ENCODE results near the gene RO60. TPM values are rescaled to one million over a fixed set of nuclear protein-coding genes. Genes with fewer than 3 reads are reported as not detected.
"Not testable (repeated sequence)": the region's sequence is repeated elsewhere in the genome, so short reads cannot be mapped to it uniquely, and the experiment has no call there.

Gene RO60
- total RNA-seq, 2 experiments from 2014 or later: 42.8 to 48.0 TPM

GRCh38 chr1:193033610-193034009 lies 25.8 kb upstream of the RO60 start:
- Mint-ChIP-seq H3K4me1 (ENCODE audit: low read depth) (peaks cover 26% of the 10 kb centered on the region), H3K4me3 (no peak overlapping the region), H3K9me3 (no peaks in the 10 kb centered on the region), H3K36me3 (ENCODE audit: low read depth) (peaks cover 32% of the 10 kb centered on the region), H3K27ac (no peak overlapping the region), H3K27me3 (ENCODE audit: low read depth) (no peaks in the 10 kb centered on the region)
- intact Hi-C loops (cut with micrococcal nuclease): loop anchor here (5.0 kb wide), 1 partner anchor 561 kb away; no protein-coding TSS in a partner anchor
- no peak for DNase-seq
- CTCF ChIA-PET: no interaction called here

DNA sequence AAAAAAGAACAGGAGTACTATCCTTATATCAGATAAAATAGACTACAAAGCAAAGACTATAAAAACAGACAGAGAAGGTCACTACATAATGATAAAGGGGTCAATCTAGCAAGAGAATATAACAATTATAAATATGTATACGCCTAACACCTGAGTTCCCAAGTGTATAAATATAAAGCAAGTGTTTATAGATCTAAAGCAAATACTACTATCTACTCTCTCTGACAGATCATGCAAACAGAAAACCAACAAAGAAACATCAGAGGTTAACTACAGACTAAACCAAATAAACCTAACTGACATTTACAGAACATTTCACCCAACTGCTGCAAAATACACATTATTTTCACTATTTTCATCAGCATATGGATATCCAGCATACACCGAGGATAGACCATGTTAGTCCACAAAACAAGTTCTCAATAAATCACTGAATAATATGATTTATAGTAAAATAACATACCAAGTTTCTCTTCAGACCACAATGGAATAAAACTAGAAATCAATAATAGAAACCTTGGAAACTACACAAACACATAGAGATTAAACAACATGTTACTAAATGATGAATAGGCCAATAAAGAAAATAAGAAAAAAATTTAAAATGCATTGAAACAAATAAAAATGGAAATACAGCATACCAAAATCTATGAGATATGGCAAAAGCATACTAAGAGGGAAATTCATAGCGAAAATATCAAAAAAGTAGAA lies 22.9 kb upstream of the RO60 start:
- no peak overlapping the region for H3K27ac Mint-ChIP-seq
- no peak for DNase-seq
- CTCF ChIA-PET: no interaction called here
- H3K4me1 Mint-ChIP-seq (ENCODE audit: low read depth): peaks cover 28% of the 10 kb centered on the region
- H3K9me3 Mint-ChIP-seq: no peaks in the 10 kb centered on the region
- no peak overlapping the region for H3K4me3 Mint-ChIP-seq
- intact Hi-C loops (cut with micrococcal nuclease): no loop called here
- no peaks in the 10 kb centered on the region for H3K27me3 Mint-ChIP-seq (ENCODE audit: low read depth)
- H3K36me3 Mint-ChIP-seq (ENCODE audit: low read depth): peaks cover 32% of the 10 kb centered on the region

DNA sequence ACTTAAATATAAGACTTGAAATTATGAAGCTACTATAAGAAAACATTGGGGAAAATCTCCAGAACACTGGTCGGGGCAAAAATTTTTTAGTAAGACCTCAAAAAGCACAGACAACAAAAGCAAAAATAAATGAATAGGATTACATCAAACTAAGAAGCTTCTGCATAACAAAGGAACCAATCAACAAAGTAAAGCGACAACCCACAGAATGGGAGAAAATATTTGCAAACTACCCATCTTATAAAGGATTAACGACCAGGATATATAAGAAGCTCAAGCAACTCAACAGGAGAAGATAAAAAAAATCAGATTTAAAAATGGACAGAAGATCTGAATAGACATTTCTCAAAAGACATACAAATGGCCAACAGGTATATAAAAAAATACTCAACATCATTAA lies 19.4 kb upstream of the RO60 start:
- Mint-ChIP-seq H3K4me1 (ENCODE audit: low read depth) (peaks cover 26% of the 10 kb centered on the region), H3K27ac (no peak overlapping the region), H3K36me3 (ENCODE audit: low read depth) (peaks cover 31% of the 10 kb centered on the region), H3K27me3 (ENCODE audit: low read depth) (no peaks in the 10 kb centered on the region), H3K9me3 (no peaks in the 10 kb centered on the region), H3K4me3 (no peak overlapping the region)
- intact Hi-C loops (cut with micrococcal nuclease): no loop called here
- CTCF ChIA-PET: no interaction called here
- DNase-seq: no peak

GRCh38 chr1:193042766-193043691 lies 16.4 kb upstream of the RO60 start:
- intact Hi-C loops (cut with micrococcal nuclease): no loop called here
- Mint-ChIP-seq H3K36me3 (ENCODE audit: low read depth) (peaks cover 30% of the 10 kb centered on the region), H3K9me3 (no peaks in the 10 kb centered on the region), H3K4me3 (no peak overlapping the region), H3K27me3 (ENCODE audit: low read depth) (no peaks in the 10 kb centered on the region), H3K4me1 (ENCODE audit: low read depth) (peaks cover 5% of the 10 kb centered on the region), H3K27ac (no peak overlapping the region)
- DNase-seq: no peak
- CTCF ChIA-PET: interaction anchor here (0.7 kb wide), 2 partner anchors 99 to 113 kb away, joined by 3 to 4 read pairs; no protein-coding TSS in a partner anchor

GRCh38 chr1:193048913-193049312 lies 10.5 kb upstream of the RO60 start:
- DNase-seq; H3K27me3 Mint-ChIP-seq (ENCODE audit: low read depth): not testable (repeated sequence)
- H3K36me3 Mint-ChIP-seq (ENCODE audit: low read depth): peaks cover 24% of the 10 kb centered on the region

GRCh38 chr1:193054169-193054675 lies 5.2 kb upstream of the RO60 start:
- Mint-ChIP-seq H3K27ac (no peak overlapping the region), H3K4me3 (no peak overlapping the region), H3K4me1 (ENCODE audit: low read depth) (peaks cover 36% of the 10 kb centered on the region), H3K36me3 (ENCODE audit: low read depth) (peaks cover 19% of the 10 kb centered on the region), H3K27me3 (ENCODE audit: low read depth) (no peaks in the 10 kb centered on the region), H3K9me3 (no peaks in the 10 kb centered on the region)
- CTCF ChIA-PET: no interaction called here
- intact Hi-C loops (cut with micrococcal nuclease): loop anchor here (10.0 kb wide), 1 partner anchor 1001 kb away; no protein-coding TSS in a partner anchor
- no peak for DNase-seq

More at GRCh38 chr1:193048913-193049312, 10.5 kb upstream of the RO60 start:
- H3K4me3 Mint-ChIP-seq; H3K9me3 Mint-ChIP-seq; H3K27ac Mint-ChIP-seq; intact Hi-C loops (cut with micrococcal nuclease); H3K4me1 Mint-ChIP-seq (ENCODE audit: low read depth): not testable (repeated sequence)
- CTCF ChIA-PET: interaction anchor here (1.1 kb wide), 1 partner anchor 65 kb away, joined by 3 read pairs; no protein-coding TSS in a partner anchor

- no peaks in the 10 kb centered on the region for H3K27me3 Mint-ChIP-seq (ENCODE audit: low read depth)
- intact Hi-C loops (cut with micrococcal nuclease): loop anchor here (1.0 to 10.0 kb wide), 12 partner anchors 12 to 1231 kb away; partner anchors contain the start of genes CDC73, GLRX2, RGS1 and RGS2
- H3K9me3 Mint-ChIP-seq: no peaks in the 10 kb centered on the region
- H3K4me3 Mint-ChIP-seq: peak overlapping the region; percentile 94
- CTCF ChIA-PET: interaction anchor here (0.5 to 1.4 kb wide), 10 partner anchors 11 to 252 kb away, joined by 3 to 9 read pairs (median 3); partner anchors contain the start of gene CDC73
- peak overlapping the region; percentile 97 for H3K27ac Mint-ChIP-seq
- H3K36me3 Mint-ChIP-seq (ENCODE audit: low read depth): peaks cover 16% of the 10 kb centered on the region
- DNase-seq: peak; percentile 77
- H3K4me1 Mint-ChIP-seq (ENCODE audit: low read depth): peaks cover 57% of the 10 kb centered on the region
These were observed 707 bp upstream of the RO60 start for GRCh38 chr1:193058529-193059281.

DNA sequence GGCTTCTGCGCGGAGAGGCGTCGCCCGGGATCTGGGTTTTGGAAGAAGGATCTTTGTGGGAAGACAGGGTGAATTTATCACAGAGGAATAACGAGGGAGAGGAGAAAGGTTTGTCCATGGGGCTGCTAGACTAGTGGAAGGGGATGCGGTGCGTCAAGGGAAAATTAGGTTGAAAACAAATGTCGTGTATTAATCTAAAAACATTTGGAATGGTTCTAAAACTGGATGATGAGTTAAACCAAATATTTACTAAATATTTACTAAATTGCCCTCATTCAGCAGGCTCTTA lies 647 bp downstream of the RO60 start:
- CTCF ChIA-PET: no interaction called here
- DNase-seq: no peak

GRCh38 chr1:193060406-193060805 lies 994 bp downstream of the RO60 start:
- no peak for DNase-seq
- no peaks in the 10 kb centered on the region for H3K9me3 Mint-ChIP-seq
- H3K36me3 Mint-ChIP-seq (ENCODE audit: low read depth): peaks cover 16% of the 10 kb centered on the region
- H3K4me1 Mint-ChIP-seq (ENCODE audit: low read depth): peaks cover 60% of the 10 kb centered on the region
- H3K27ac Mint-ChIP-seq: peak overlapping the region; percentile 97
- intact Hi-C loops (cut with micrococcal nuclease): no loop called here
- H3K27me3 Mint-ChIP-seq (ENCODE audit: low read depth): no peaks in the 10 kb centered on the region
- CTCF ChIA-PET: no interaction called here
- peak overlapping the region; percentile 94 for H3K4me3 Mint-ChIP-seq

More for the DNA sequence above, 647 bp downstream of the RO60 start:
- Mint-ChIP-seq H3K9me3 (no peaks in the 10 kb centered on the region), H3K36me3 (ENCODE audit: low read depth) (peaks cover 16% of the 10 kb centered on the region), H3K27me3 (ENCODE audit: low read depth) (no peaks in the 10 kb centered on the region), H3K4me1 (ENCODE audit: low read depth) (peaks cover 58% of the 10 kb centered on the region), H3K27ac (peak overlapping the region; percentile 97), H3K4me3 (peak overlapping the region; percentile 94)
- intact Hi-C loops (cut with micrococcal nuclease): no loop called here

DNA sequence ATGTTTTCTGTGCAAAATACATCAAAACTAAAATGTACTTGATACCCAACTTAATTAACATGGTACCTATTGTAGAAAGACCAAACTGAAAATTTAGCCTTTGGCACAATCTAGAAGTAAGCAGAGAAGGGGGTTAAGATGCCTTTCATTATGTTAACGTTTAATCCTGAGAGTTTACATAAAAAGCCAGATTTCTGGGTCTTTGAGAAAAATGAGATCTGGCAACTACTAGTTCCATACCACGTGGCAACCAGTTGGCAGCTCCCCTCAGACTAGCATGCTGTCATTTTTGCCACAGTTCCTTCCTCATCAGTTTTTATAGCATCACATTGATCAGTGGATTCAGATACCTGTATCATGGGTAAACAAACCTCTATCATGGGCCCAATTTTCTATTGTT lies 1.5 kb downstream of the RO60 start:
- Mint-ChIP-seq H3K4me1 (ENCODE audit: low read depth) (peaks cover 64% of the 10 kb centered on the region), H3K27ac (peak overlapping the region; percentile 46), H3K36me3 (ENCODE audit: low read depth) (peaks cover 16% of the 10 kb centered on the region), H3K4me3 (peak overlapping the region; percentile 94), H3K9me3 (no peaks in the 10 kb centered on the region), H3K27me3 (ENCODE audit: low read depth) (no peaks in the 10 kb centered on the region)
- DNase-seq: peak; percentile 14
- intact Hi-C loops (cut with micrococcal nuclease): no loop called here
- CTCF ChIA-PET: interaction anchor here (0.5 kb wide), 1 partner anchor 200 kb away, joined by 3 read pairs; no protein-coding TSS in a partner anchor

DNA sequence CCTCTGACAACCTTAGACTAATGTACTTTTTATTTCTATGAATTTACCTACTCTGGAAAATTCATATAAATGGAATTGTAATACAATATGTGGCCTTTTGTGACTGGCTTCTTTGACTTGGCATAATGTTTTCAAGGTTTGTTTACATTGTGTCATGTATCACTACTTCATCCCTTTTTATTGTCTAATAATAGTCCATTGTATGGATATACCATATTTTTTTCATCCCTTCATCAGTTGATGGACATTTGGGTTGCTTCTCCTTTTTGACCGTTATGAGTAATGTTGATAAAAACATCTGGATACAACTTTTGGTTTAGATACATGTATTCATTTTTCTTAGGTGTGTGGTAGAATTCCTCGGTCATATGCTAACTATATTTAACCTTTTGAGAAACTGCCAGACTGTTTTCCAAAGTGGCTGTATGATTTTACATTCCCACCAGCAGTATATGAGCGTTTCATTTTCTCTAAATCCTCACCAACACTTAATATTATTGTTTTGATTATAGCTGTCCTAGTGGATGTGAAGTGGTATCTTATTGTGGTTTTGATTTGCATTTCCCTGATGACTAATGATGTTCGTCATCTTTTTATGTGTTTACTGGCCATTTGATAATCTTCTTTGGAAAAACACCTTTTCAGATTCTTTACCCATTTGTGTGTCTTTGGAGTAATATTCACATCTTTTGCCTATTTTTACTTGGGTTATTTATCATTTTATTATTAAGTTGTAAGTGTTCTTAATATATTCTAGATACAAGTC lies 3.5 kb downstream of the RO60 start:
- H3K36me3 Mint-ChIP-seq (ENCODE audit: low read depth): peaks cover 15% of the 10 kb centered on the region
- no peak overlapping the region for H3K4me3 Mint-ChIP-seq
- intact Hi-C loops (cut with micrococcal nuclease): no loop called here
- no peaks in the 10 kb centered on the region for H3K27me3 Mint-ChIP-seq (ENCODE audit: low read depth)
- no peak overlapping the region for H3K27ac Mint-ChIP-seq
- peaks cover 63% of the 10 kb centered on the region for H3K4me1 Mint-ChIP-seq (ENCODE audit: low read depth)
- H3K9me3 Mint-ChIP-seq: no peaks in the 10 kb centered on the region
- CTCF ChIA-PET: no interaction called here
- no peak for DNase-seq

Measured in activated naive CD4-positive, alpha-beta T cell treated with anti-CD3 and anti-CD28 coated beads for 36 hours (primary cell).